B cell (primary cell): ENCODE data around the gene COX5B. TPM values are rescaled to one million over a fixed set of nuclear protein-coding genes. Genes with fewer than 3 reads are reported as not detected.

Experiments
- ATAC-seq: fragments of 200-7000 bp; cut with Tn5 transposase; one replicate; pipeline ENCODE4 v1.10.0; 2021; ENCODE audit warnings: low read depth, mild to moderate bottlenecking, moderate number of reproducible peaks, moderate library complexity
- CTCF ChIA-PET: fragments of 350-600 bp; sonication (Branson Sonifier 250); formaldehyde crosslinking; loops from one replicate; lab custom pipeline; 2021; ENCODE audit warnings: antibody characterized with exemption, inconsistent platforms; lab: Charles Lee
- POLR2A ChIA-PET: fragments of 350-600 bp; sonication (Branson Sonifier 250); formaldehyde crosslinking; loops from one replicate; lab custom pipeline; 2021; ENCODE audit warnings: antibody characterized with exemption; lab: Charles Lee
- DNase-seq: peaks from one replicate; pipeline ENCODE4 v3.0.0; 2013
- H2AFZ ChIP-seq: 2 replicates; pipeline ENCODE4 v1.6.1; 2012; ENCODE audit warnings: mild to moderate bottlenecking, low read depth, low read length; ENCODE audit not compliant: insufficient read depth, poor library complexity, severe bottlenecking
- H3K27ac ChIP-seq, 2 donors: 1 replicate in 1 of 2; 2 replicates in 1 of 2; pipeline ENCODE4 v1.5.1; 2012 to 2013; ENCODE audit warnings: low read length in 2 of 2, mild to moderate bottlenecking in 2 of 2, moderate library complexity in 1 of 2
- H3K27me3 ChIP-seq, 4 experiments: fragments of 200-600 bp in 1 of 4; sonication (generic) in 1 of 4; replicated peaks in 1 of 4; 1 replicate in 2 of 4; 2 replicates in 2 of 4; pipeline versions ENCODE4 v1.6.1 to v1.7.0; 2013 to 2016; ENCODE audit warnings: low read length in 3 of 4, mild to moderate bottlenecking in 2 of 4, mixed read lengths in 1 of 4, moderate library complexity in 1 of 4; ENCODE audit not compliant: insufficient read depth in 4 of 4, control insufficient read depth in 3 of 4; ENCODE audit errors: control extremely low read depth in 1 of 4
- H3K36me3 ChIP-seq, 2 experiments: replicated peaks in 1 of 2; 1 replicate in 1 of 2; 2 replicates in 1 of 2; pipeline versions ENCODE4 v1.6.1 to v1.7.1; 2013; ENCODE audit warnings: low read length in 1 of 2; ENCODE audit not compliant: insufficient read depth in 2 of 2, control insufficient read depth in 1 of 2; ENCODE audit errors: control extremely low read depth in 1 of 2, extremely low read depth in 1 of 2
- H3K4me1 ChIP-seq, 2 donors: fragments of 200-600 bp in 1 of 2; sonication (generic) in 1 of 2; 1 replicate in 1 of 2; 2 replicates in 1 of 2; pipeline versions ENCODE4 v1.5.1 to v1.6.1; 2013 to 2017; ENCODE audit warnings: low read length in 2 of 2; ENCODE audit not compliant: control insufficient read depth in 2 of 2, insufficient read depth in 2 of 2
- H3K4me2 ChIP-seq: replicated peaks from 2 replicates; pipeline ENCODE3; 2012; ENCODE audit warnings: mild to moderate bottlenecking, low read depth, low read length; ENCODE audit not compliant: poor library complexity, severe bottlenecking
- H3K4me3 ChIP-seq, 5 experiments: fragments of 200-600 bp in 1 of 5; sonication (generic) in 1 of 5; 1 replicate in 3 of 5; 2 replicates in 2 of 5; pipeline versions ENCODE4 v1.5.1 to v1.7.0; 2011 to 2016; ENCODE audit warnings: low read length in 4 of 5, mild to moderate bottlenecking in 4 of 5, low read depth in 2 of 5, control low read depth in 1 of 5, moderate library complexity in 1 of 5; ENCODE audit not compliant: insufficient read depth in 1 of 5; ENCODE audit errors: control extremely low read depth in 1 of 5, extremely low read depth in 1 of 5
- H3K79me2 ChIP-seq: fragments of 200-600 bp; sonication (generic); one replicate; pipeline ENCODE4 v1.6.0; 2016; ENCODE audit warnings: low read length; ENCODE audit not compliant: control insufficient read depth, insufficient read depth
- H3K9ac ChIP-seq: fragments of 200-600 bp; sonication (generic); 2 replicates; pipeline ENCODE4 v1.6.1; 2017; ENCODE audit warnings: mild to moderate bottlenecking, low read length, moderate library complexity
- H3K9me3 ChIP-seq, 3 donors: one replicate each; pipeline versions ENCODE4 v1.6.1 to v1.7.1; 2013; ENCODE audit warnings: low read length in 2 of 3; ENCODE audit not compliant: control insufficient read depth in 2 of 3, insufficient read depth in 1 of 3; ENCODE audit errors: control extremely low read depth in 1 of 3
- H4K20me1 ChIP-seq: 2 replicates; pipeline ENCODE4 v1.6.0; 2012; ENCODE audit warnings: mild to moderate bottlenecking, low read length; ENCODE audit not compliant: insufficient read depth, control insufficient read depth, poor library complexity, severe bottlenecking
- H3K27ac Mint-ChIP-seq: one replicate; pipeline ENCODE4 v1.8.0; 2021; ENCODE audit warnings: mixed read lengths
- H3K27me3 Mint-ChIP-seq: one replicate; pipeline ENCODE4 v1.8.0; 2021; ENCODE audit warnings: mixed read lengths
- H3K4me1 Mint-ChIP-seq: one replicate; pipeline ENCODE4 v1.8.0; 2021; ENCODE audit warnings: mixed read lengths
- H3K4me3 Mint-ChIP-seq: one replicate; pipeline ENCODE4 v1.8.0; 2021; ENCODE audit warnings: mixed read lengths
- H3K9me3 Mint-ChIP-seq: one replicate; pipeline ENCODE4 v1.8.0; 2022; ENCODE audit warnings: mixed read lengths; ENCODE audit not compliant: insufficient read depth
- EZH2 ChIP-seq: IDR thresholded peaks from 2 replicates; pipeline ENCODE4 v1.6.1; 2012; ENCODE audit warnings: borderline replicate concordance, low read depth, mild to moderate bottlenecking, moderate library complexity, low read length; ENCODE audit not compliant: insufficient read depth, poor library complexity, severe bottlenecking
- whole genome bisulfite sequencing: methylation state at CpG from one replicate; pipeline ENCODE4 v1.1.5; 2013; ENCODE audit warnings: missing lambda C conversion rate; ENCODE audit not compliant: insufficient coverage; 5-methylcytosine and 5-hydroxymethylcytosine counted together
- intact Hi-C: fragments of 100-400 bp; cut with micrococcal nuclease; formaldehyde crosslinking; loops from one replicate; pipeline ENCODE4 v1.10.0; 2022
- polyA plus RNA-seq: library from polyadenylated mRNA; depleted of rRNA; stranded (reverse); fragments of >200 nt; gene quantifications from 2 replicates; pipeline ENCODE4 v1.2.3, GENCODE V29; 2012
- total RNA-seq, 2 donors: library from RNA; stranded (reverse); fragments of 120-200 nt in 1 of 2; gene quantifications; 1 replicate in 1 of 2; 2 replicates in 1 of 2; pipeline versions ENCODE4 v1.2.3 to v1.2.4, GENCODE V29; 2013 to 2022
- TF ChIP-seq, protein P1 (sequence below): fragments of 200-600 bp; IDR thresholded peaks from one replicate; pipeline ENCODE4 v1.8.0; 2022; ENCODE audit warnings: antibody characterized with exemption, mild to moderate bottlenecking

Gene COX5B
- total and polyA plus RNA-seq, 2 donors (not counting 1 experiment from before 2014, with no cell fraction given), result 111 to 164 TPM

DNA sequence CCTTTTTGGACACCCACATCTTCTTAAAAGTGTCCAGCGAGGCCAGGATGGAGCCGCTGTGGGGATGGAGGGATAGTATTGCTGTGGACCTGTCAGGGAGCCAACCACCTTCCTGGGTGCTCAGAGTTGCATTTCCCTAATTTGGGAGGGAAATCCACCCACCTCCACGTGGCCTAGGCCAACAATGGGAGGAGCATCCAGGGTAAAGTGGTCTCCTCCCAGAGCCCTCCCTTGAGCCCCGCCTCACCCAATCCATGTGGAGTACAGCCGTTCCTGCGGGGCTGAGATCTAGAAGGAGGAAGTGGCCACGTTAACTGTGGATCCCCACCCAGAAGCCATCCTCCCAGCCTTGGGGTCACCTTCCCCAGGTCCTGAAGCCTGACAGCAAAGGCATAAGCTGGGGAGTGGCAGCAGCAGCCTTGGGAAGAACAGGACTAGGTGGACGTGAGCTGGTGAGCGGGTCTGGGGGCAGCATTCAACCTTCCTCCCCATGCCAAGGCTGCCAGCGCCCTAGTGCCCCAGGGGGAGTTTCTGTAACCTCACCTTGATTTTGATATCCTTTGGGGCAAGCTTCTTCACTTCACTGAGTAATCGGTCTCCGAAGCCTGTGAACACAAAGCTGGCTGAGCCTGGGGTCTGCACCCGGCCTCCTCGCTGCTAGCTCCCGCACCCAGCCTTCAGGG lies 11.2 kb downstream of the COX5B start:
- no peak for ATAC-seq
- Histone ChIP-seq H3K9ac (no peak overlapping the region), H3K27ac (no peak overlapping the region), H3K4me1 (peaks cover 7 to 12% of the 10 kb centered on the region in 2 donors), H3K9me3 (no peaks in the 10 kb centered on the region), H3K4me3 (no peak overlapping the region), H4K20me1 (peaks cover 27% of the 10 kb centered on the region), H3K4me2 (no peak overlapping the region), H3K79me2 (peaks cover 23% of the 10 kb centered on the region), H3K27me3 (no peaks in the 10 kb centered on the region), H3K36me3 (peaks cover 0 to 35% of the 10 kb centered on the region in 2 experiments), H2AFZ (no peak overlapping the region)
- no peak overlapping the region for H3K4me3 Mint-ChIP-seq
- no peak for DNase-seq
- CTCF ChIA-PET, result interaction anchor here (0.9 kb wide), 1 partner anchor 42 kb away, joined by 4 read pairs; no protein-coding TSS in a partner anchor
- H3K9me3 Mint-ChIP-seq, result no peaks in the 10 kb centered on the region
- POLR2A ChIA-PET, result no interaction called here
- no peak overlapping the region for H3K27ac Mint-ChIP-seq
- TF ChIP-seq, protein P1, sequence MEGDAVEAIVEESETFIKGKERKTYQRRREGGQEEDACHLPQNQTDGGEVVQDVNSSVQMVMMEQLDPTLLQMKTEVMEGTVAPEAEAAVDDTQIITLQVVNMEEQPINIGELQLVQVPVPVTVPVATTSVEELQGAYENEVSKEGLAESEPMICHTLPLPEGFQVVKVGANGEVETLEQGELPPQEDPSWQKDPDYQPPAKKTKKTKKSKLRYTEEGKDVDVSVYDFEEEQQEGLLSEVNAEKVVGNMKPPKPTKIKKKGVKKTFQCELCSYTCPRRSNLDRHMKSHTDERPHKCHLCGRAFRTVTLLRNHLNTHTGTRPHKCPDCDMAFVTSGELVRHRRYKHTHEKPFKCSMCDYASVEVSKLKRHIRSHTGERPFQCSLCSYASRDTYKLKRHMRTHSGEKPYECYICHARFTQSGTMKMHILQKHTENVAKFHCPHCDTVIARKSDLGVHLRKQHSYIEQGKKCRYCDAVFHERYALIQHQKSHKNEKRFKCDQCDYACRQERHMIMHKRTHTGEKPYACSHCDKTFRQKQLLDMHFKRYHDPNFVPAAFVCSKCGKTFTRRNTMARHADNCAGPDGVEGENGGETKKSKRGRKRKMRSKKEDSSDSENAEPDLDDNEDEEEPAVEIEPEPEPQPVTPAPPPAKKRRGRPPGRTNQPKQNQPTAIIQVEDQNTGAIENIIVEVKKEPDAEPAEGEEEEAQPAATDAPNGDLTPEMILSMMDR, result no peak
- TF ChIP-seq EZH2, result no peak
- WGBS, result 96% methylated on average over 13 of the region's 15 CpGs
- peaks cover 17% of the 10 kb centered on the region for H3K4me1 Mint-ChIP-seq
- H3K27me3 Mint-ChIP-seq, result no peaks in the 10 kb centered on the region
- intact Hi-C loops, result no loop called here

- Histone ChIP-seq H2AFZ (no peak overlapping the region), H3K36me3 (peaks cover 0 to 35% of the 10 kb centered on the region in 2 experiments), H3K9me3 (no peaks in the 10 kb centered on the region), H3K27me3 (no peaks in the 10 kb centered on the region), H4K20me1 (peaks cover 38% of the 10 kb centered on the region), H3K27ac (no peak overlapping the region), H3K4me1 (peaks cover 17 to 23% of the 10 kb centered on the region in 2 donors), H3K9ac (no peak overlapping the region), H3K79me2 (peaks cover 34% of the 10 kb centered on the region), H3K4me3 (no peak overlapping the region), H3K4me2 (no peak overlapping the region)
- H3K4me3 Mint-ChIP-seq, result no peak overlapping the region
- 98% methylated on average over 37 of the region's 37 CpGs for WGBS
- ChIA-PET CTCF (interaction anchor here (0.9 kb wide), 1 partner anchor 41 kb away, joined by 4 read pairs; no protein-coding TSS in a partner anchor), POLR2A (interaction anchor here (0.6 kb wide), 1 partner anchor 72 kb away, joined by 9 read pairs; no protein-coding TSS in a partner anchor)
- H3K9me3 Mint-ChIP-seq, result no peaks in the 10 kb centered on the region
- peaks cover 28% of the 10 kb centered on the region for H3K4me1 Mint-ChIP-seq
- no peak overlapping the region for H3K27ac Mint-ChIP-seq
- intact Hi-C loops, result no loop called here
- TF ChIP-seq EZH2, result no peak
- TF ChIP-seq, protein P1, result no peak
- ATAC-seq (no peak), DNase-seq (no peak)
- no peaks in the 10 kb centered on the region for H3K27me3 Mint-ChIP-seq
Observed at GRCh38 chr2:97657986-97658690, 12.3 kb downstream of the COX5B start.
